ENCODE measurements around the gene IL19. TPM values are rescaled to one million over a fixed set of nuclear protein-coding genes. Genes with fewer than 3 reads are reported as not detected.

The IL19 gene
- total RNA-seq, 4 donors from 2014 or later = not detected

DNA sequence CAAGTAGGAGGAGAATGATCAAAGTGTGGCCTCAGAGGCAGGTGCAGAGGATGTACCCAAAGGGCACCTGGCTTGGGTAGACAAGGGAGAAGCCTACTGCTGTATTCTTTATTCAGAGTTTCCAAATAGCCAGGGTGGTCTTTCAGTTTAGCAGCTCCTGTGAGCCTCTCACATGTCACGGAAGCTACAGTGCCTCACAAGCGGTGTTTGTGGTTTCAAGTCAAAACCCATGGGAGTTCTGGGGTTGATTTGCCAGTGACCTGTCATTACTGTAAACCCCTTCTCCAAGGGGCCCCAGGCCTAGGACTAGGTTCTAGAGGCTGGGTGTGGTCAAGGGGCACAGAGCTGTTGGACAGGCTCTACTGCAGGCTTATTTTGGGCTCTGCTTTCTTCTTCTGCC lies 11.9 kb downstream of the IL19 start:
- no peaks in the 10 kb centered on the region for H3K27me3 ChIP-seq
- DNase-seq (ENCODE audit: extremely low spot score) = no peak
- no peaks in the 10 kb centered on the region for H3K36me3 ChIP-seq
- no peak overlapping the region for H3K27ac ChIP-seq (replicated peaks in 1 of 4)
- no peak overlapping the region for H3K4me3 ChIP-seq
- intact Hi-C loops (cut with DNase I) = no loop called here
- H3K4me1 ChIP-seq = no peaks in the 10 kb centered on the region
- H3K9me3 ChIP-seq = no peaks in the 10 kb centered on the region
- TF ChIP-seq POLR2A (IDR thresholded peaks at IDR 0.05; ENCODE audit: low read depth) (no peak), POLR2AphosphoS5 (IDR thresholded peaks at IDR 0.05) (no peak), EP300 (IDR thresholded peaks at IDR 0.05) (no peak)
- TF ChIP-seq, protein P1, sequence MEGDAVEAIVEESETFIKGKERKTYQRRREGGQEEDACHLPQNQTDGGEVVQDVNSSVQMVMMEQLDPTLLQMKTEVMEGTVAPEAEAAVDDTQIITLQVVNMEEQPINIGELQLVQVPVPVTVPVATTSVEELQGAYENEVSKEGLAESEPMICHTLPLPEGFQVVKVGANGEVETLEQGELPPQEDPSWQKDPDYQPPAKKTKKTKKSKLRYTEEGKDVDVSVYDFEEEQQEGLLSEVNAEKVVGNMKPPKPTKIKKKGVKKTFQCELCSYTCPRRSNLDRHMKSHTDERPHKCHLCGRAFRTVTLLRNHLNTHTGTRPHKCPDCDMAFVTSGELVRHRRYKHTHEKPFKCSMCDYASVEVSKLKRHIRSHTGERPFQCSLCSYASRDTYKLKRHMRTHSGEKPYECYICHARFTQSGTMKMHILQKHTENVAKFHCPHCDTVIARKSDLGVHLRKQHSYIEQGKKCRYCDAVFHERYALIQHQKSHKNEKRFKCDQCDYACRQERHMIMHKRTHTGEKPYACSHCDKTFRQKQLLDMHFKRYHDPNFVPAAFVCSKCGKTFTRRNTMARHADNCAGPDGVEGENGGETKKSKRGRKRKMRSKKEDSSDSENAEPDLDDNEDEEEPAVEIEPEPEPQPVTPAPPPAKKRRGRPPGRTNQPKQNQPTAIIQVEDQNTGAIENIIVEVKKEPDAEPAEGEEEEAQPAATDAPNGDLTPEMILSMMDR (IDR thresholded peaks at IDR 0.05) = no peak
- 92% methylated on average over 2 of the region's 2 CpGs for WGBS

DNA sequence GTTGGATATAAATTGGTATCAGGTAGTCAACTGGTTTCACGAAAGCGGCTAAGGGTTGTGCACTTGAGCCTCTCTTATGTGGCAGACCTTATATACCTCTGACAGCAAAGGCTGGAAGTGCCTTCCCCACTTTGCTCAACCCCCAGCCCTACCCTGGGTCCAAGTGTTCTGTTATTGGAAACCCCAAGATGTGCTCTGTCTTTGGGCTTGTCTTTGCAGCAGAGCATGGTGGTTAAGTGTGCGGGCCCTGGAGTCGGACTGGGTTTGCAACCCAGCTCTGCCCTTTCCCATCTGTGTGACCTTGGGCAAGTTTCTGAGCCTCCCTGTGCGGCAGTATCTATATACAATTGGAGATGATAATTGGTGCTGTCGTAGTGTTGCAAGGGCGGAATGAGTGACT lies 12.9 kb downstream of the IL19 start:
- no peaks in the 10 kb centered on the region for H3K27me3 ChIP-seq
- no peak overlapping the region for H3K4me3 ChIP-seq
- no peak overlapping the region for H3K27ac ChIP-seq (replicated peaks in 1 of 4)
- no peak for DNase-seq (ENCODE audit: extremely low spot score)
- TF ChIP-seq POLR2AphosphoS5 (IDR thresholded peaks at IDR 0.05) (no peak), POLR2A (IDR thresholded peaks at IDR 0.05; ENCODE audit: low read depth) (no peak), EP300 (IDR thresholded peaks at IDR 0.05) (no peak)
- TF ChIP-seq, protein P1 (IDR thresholded peaks at IDR 0.05) = no peak
- intact Hi-C loops (cut with DNase I) = no loop called here
- no peaks in the 10 kb centered on the region for H3K4me1 ChIP-seq
- no peaks in the 10 kb centered on the region for H3K9me3 ChIP-seq
- 94% methylated on average over 6 of the region's 7 CpGs for WGBS
- H3K36me3 ChIP-seq = no peaks in the 10 kb centered on the region

DNA sequence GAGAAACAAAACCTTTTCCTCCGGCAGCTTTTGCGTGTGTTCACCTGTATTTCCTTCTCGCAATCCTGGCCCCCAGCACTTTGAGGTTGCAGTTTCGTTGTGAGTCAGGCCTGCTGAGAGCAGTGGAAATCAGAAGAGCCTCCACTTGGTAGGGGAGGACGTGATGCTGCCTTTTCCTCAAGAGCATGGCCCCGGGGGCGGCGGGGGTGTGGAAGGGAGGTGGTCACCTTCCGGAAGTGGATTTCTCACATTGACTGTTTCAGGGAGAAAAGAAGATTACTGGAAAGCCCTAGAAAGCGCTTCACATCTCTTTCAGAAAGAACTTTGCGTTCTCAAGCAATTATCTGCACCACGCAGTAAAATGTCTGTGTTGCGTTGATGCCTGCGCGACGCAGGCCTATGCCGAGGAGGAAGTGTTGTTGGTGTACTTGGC lies 13.9 kb downstream of the IL19 start:
- Histone ChIP-seq H3K9me3 (no peaks in the 10 kb centered on the region), H3K4me1 (no peaks in the 10 kb centered on the region), H3K4me3 (no peak overlapping the region), H3K36me3 (no peaks in the 10 kb centered on the region), H3K27ac (replicated peaks in 1 of 4) (no peak overlapping the region), H3K27me3 (no peaks in the 10 kb centered on the region)
- intact Hi-C loops (cut with DNase I) = no loop called here
- DNase-seq (ENCODE audit: extremely low spot score) = no peak
- TF ChIP-seq, protein P1 (IDR thresholded peaks at IDR 0.05) = no peak
- TF ChIP-seq POLR2A (IDR thresholded peaks at IDR 0.05; ENCODE audit: low read depth) (no peak), POLR2AphosphoS5 (IDR thresholded peaks at IDR 0.05) (no peak), EP300 (IDR thresholded peaks at IDR 0.05) (no peak)
- WGBS = 94% methylated on average over 17 of the region's 17 CpGs

DNA sequence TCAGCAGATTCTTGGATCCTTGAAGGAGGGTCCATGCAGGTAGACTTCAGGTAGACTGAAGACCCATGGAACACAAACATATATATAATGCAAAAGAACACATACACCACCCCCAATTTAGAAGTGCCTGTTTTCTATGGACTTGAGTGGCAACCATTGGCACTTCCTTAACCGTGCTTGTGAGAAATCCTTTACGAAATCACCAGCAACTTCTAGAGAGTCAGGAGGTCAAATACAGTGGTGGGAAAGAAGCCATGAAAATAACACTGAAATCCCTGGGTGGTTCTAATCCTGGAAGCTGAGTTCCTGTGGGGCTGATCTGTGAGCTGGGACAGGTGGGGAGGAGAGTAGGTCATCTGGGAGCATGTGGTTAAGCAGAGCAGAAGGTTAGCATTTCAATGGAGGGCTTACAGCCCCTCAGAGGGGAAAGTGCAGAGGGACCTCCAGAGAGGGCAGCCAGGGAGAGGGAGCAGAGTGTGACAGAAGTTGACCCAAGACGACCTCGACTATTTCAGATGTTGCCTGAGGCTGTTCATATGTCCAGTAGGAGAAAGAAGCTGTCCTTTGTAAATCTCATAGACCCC lies 14.7 kb downstream of the IL19 start:
- no peaks in the 10 kb centered on the region for H3K27me3 ChIP-seq
- no peak overlapping the region for H3K27ac ChIP-seq (replicated peaks in 1 of 4)
- TF ChIP-seq, protein P1 (IDR thresholded peaks at IDR 0.05) = no peak
- TF ChIP-seq EP300 (IDR thresholded peaks at IDR 0.05) (no peak), POLR2AphosphoS5 (IDR thresholded peaks at IDR 0.05) (no peak), POLR2A (IDR thresholded peaks at IDR 0.05; ENCODE audit: low read depth) (no peak)
- 80% methylated on average over 4 of the region's 4 CpGs for WGBS
- H3K36me3 ChIP-seq = no peaks in the 10 kb centered on the region
- intact Hi-C loops (cut with DNase I) = no loop called here
- H3K9me3 ChIP-seq = no peaks in the 10 kb centered on the region
- no peaks in the 10 kb centered on the region for H3K4me1 ChIP-seq
- H3K4me3 ChIP-seq = no peak overlapping the region
- DNase-seq (ENCODE audit: extremely low spot score) = no peak

Data from esophagus muscularis mucosa (tissue), 4 donors.